Measurements from ENCODE around the gene NTN5. TPM values are rescaled to one million over a fixed set of nuclear protein-coding genes. Genes with fewer than 3 reads are reported as not detected.

NTN5 gene
- total RNA-seq, 1 donor from 2014 or later = 0.11 TPM

DNA sequence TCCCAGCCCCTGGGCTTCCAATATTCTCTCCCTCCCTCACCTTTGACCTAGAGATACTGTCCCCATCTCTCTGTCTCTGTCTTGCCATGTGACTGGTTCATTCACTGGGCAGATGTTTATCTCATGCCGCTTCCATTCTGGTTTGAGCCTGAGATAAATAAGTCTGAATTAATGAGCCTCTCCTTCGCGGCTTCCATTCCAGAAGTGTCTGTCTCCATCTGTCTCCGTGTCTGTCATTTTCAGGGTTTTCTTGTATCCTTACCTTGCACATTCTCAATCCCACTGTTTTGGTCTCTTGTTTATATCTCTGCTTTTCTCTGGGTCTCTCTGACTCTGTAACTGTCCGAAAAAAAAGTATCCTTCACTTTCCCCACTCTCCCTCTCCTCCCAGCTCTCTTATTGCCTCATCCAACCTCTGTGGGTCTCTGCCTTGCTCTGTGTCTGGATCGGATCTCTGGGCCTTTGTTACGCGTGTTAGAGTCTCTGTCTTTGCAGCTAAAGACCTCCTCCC is 49.2 kb downstream of the NTN5 start:
- FAIRE-seq (no peak), DNase-seq (ENCODE audit: low read depth) (no peak)
- Mint-ChIP-seq H3K27ac (ENCODE audit: unreplicated experiment) (peak overlapping the region; percentile 72), H3K9me3 (ENCODE audit: unreplicated experiment) (no peaks in the 10 kb centered on the region), H3K36me3 (ENCODE audit: low read depth, unreplicated experiment) (peaks cover 4% of the 10 kb centered on the region), H3K27me3 (ENCODE audit: low read depth, unreplicated experiment) (no peaks in the 10 kb centered on the region), H3K4me3 (ENCODE audit: unreplicated experiment) (peak overlapping the region; percentile 86), H3K4me1 (ENCODE audit: low read depth, unreplicated experiment) (peaks cover 18% of the 10 kb centered on the region)
- peak overlapping the region; percentile 81 for H3K27ac ChIP-seq (ENCODE audit: low read depth, low read length)
- peaks cover 6% of the 10 kb centered on the region for H4K20me1 ChIP-seq (ENCODE audit: insufficient read depth, low read length)
- H3K4me2 ChIP-seq (ENCODE audit: low read length) = peak overlapping the region; percentile 89
- peaks cover 31% of the 10 kb centered on the region for H3K79me2 ChIP-seq (ENCODE audit: insufficient read depth, low read length)
- no peaks in the 10 kb centered on the region for H3K27me3 ChIP-seq (ENCODE audit: insufficient read depth, low read length)
- no peaks in the 10 kb centered on the region for H3K36me3 ChIP-seq (ENCODE audit: insufficient read depth, low read length)
- H2AFZ ChIP-seq (ENCODE audit: low read depth, low read length) = peak overlapping the region; percentile 78
- H3K9me3 ChIP-seq (ENCODE audit: insufficient read depth, low read depth, low read length) = no peaks in the 10 kb centered on the region
- TF ChIP-seq, protein P1, sequence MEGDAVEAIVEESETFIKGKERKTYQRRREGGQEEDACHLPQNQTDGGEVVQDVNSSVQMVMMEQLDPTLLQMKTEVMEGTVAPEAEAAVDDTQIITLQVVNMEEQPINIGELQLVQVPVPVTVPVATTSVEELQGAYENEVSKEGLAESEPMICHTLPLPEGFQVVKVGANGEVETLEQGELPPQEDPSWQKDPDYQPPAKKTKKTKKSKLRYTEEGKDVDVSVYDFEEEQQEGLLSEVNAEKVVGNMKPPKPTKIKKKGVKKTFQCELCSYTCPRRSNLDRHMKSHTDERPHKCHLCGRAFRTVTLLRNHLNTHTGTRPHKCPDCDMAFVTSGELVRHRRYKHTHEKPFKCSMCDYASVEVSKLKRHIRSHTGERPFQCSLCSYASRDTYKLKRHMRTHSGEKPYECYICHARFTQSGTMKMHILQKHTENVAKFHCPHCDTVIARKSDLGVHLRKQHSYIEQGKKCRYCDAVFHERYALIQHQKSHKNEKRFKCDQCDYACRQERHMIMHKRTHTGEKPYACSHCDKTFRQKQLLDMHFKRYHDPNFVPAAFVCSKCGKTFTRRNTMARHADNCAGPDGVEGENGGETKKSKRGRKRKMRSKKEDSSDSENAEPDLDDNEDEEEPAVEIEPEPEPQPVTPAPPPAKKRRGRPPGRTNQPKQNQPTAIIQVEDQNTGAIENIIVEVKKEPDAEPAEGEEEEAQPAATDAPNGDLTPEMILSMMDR (IDR thresholded peaks at IDR 0.05; ENCODE audit: insufficient read depth, low read depth, low read length) = no peak
- TF ChIP-seq EZH2 (IDR thresholded peaks at IDR 0.05; ENCODE audit: insufficient read depth, low read length) = no peak
- H3K4me1 ChIP-seq (ENCODE audit: insufficient read depth, low read length) = peaks cover 16% of the 10 kb centered on the region
- peak overlapping the region; percentile 86 for H3K9ac ChIP-seq (ENCODE audit: low read length)
- H3K4me3 ChIP-seq (ENCODE audit: insufficient read depth, low read depth, low read length) = peak overlapping the region; percentile 62

DNA sequence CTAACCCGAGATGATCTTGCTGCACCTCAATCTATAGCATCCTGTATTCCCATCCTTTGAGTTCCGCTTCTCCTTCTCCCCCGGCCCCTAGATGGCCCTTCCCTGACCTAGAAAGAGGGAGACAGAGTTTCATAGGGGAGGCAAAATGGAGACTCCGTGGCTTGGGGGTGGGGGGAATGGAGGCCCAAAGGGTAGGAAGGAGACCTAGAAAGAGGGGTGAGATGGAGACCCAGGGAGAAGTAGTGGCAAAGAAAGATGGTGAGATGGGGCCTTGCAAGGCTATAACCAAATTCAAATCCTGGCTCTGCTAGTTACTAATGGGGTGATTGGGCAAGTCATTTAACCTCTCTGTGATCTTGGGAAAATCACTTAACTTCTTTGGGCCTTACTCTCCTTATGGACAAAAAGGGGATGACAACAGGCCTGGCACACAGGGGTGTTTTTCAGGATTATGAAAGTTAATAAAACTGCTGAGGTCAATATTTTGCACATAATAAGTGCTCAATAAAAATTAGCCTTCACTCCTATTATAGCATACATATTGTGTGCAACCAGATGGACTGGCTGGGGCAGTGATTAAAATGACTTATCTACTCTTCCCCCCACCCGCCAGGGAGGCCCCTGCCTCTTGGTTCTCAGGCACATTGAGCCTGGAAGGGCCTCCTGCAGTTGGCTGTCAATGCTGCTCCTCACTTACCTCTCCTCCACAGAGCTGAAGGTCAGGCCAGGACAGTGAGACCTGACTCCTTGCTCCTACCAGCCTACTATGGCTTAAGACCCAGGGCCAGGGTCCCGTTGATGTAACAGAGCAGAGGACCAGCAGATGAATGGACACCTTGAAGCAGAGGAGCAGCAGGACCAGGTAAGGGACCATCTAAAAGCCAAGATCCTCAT is 52.9 kb downstream of the NTN5 start:
- H3K27ac ChIP-seq (ENCODE audit: low read depth, low read length) = peak overlapping the region; percentile 89
- no peaks in the 10 kb centered on the region for H3K9me3 ChIP-seq (ENCODE audit: insufficient read depth, low read depth, low read length)
- TF ChIP-seq, protein P1 (IDR thresholded peaks at IDR 0.05; ENCODE audit: insufficient read depth, low read depth, low read length) = peak; percentile 2
- no peak for TF ChIP-seq EZH2 (IDR thresholded peaks at IDR 0.05; ENCODE audit: insufficient read depth, low read length)
- no peaks in the 10 kb centered on the region for H3K27me3 ChIP-seq (ENCODE audit: insufficient read depth, low read length)
- H3K4me3 Mint-ChIP-seq (ENCODE audit: unreplicated experiment) = peak overlapping the region; percentile 99
- FAIRE-seq (no peak), DNase-seq (ENCODE audit: low read depth) (no peak)
- no peaks in the 10 kb centered on the region for H3K9me3 Mint-ChIP-seq (ENCODE audit: unreplicated experiment)
- peaks cover 59% of the 10 kb centered on the region for H3K79me2 ChIP-seq (ENCODE audit: insufficient read depth, low read length)
- H3K27ac Mint-ChIP-seq (ENCODE audit: unreplicated experiment) = peak overlapping the region; percentile 99
- no peaks in the 10 kb centered on the region for H3K27me3 Mint-ChIP-seq (ENCODE audit: low read depth, unreplicated experiment)
- H3K4me3 ChIP-seq (ENCODE audit: insufficient read depth, low read depth, low read length) = peak overlapping the region; percentile 99
- peaks cover 21% of the 10 kb centered on the region for H3K36me3 ChIP-seq (ENCODE audit: insufficient read depth, low read length)
- H3K36me3 Mint-ChIP-seq (ENCODE audit: low read depth, unreplicated experiment) = peaks cover 16% of the 10 kb centered on the region
- H3K9ac ChIP-seq (ENCODE audit: low read length) = peak overlapping the region; percentile 93
- H2AFZ ChIP-seq (ENCODE audit: low read depth, low read length) = peak overlapping the region; percentile 61
- H3K4me1 ChIP-seq (ENCODE audit: insufficient read depth, low read length) = peaks cover 43% of the 10 kb centered on the region
- peak overlapping the region; percentile 95 for H3K4me2 ChIP-seq (ENCODE audit: low read length)
- H4K20me1 ChIP-seq (ENCODE audit: insufficient read depth, low read length) = peaks cover 39% of the 10 kb centered on the region
- H3K4me1 Mint-ChIP-seq (ENCODE audit: low read depth, unreplicated experiment) = peaks cover 34% of the 10 kb centered on the region
